K562 (cell line): Measurements from ENCODE around the gene SCYL3. TPM values are rescaled to one million over a fixed set of nuclear protein-coding genes. Genes with fewer than 3 reads are reported as not detected.

Experiments used
- ATAC-seq: fragments of 200-7000 bp; cut with Tn5 transposase; 3 replicates; pipeline ENCODE4 v1.9.1; 2020; ENCODE audit warnings: moderate library complexity
- BruUV-seq: library from RNA; stranded (reverse); fragments of 400-500 nt; replicated peaks from 2 replicates; lab custom pipeline; 2021; lab: Mats Ljungman, UMichigan
- CTCF ChIA-PET: fragments of 300-600 bp; formaldehyde crosslinking; extraction: SDS; loops from one replicate; lab custom pipeline; 2021; ENCODE audit warnings: low intra/inter-chr PET ratio; lab: Yijun Ruan, JAX
- POLR2A ChIA-PET: fragments of 300-600, 350-650 bp; sonication (Branson Sonifier 250); formaldehyde crosslinking; extraction: SDS; loops from one replicate; lab custom pipeline; 2021; ENCODE audit warnings: antibody characterized with exemption, inconsistent platforms; lab: Yijun Ruan, JAX
- DNase-seq, 4 experiments: peaks; one replicate each; pipeline versions ENCODE4 v3.0.0 to v3.0.0-alpha.2; 2011 to 2018; ENCODE audit warnings: low spot score in 3 of 4, mixed read lengths in 3 of 4; ENCODE audit errors: extremely low read depth in 1 of 4
- FAIRE-seq: peaks from 2 replicates; lab custom pipeline; 2011; peaks lifted over from hg19 to GRCh38; lab: Jason Lieb, UNC
- H2AFZ ChIP-seq: 2 replicates; pipeline ENCODE4 v1.6.0; 2011; ENCODE audit warnings: low read depth, low read length, control low read depth, inconsistent platforms
- H3K27ac ChIP-seq: fragments of 200-600 bp; 3 replicates; pipeline ENCODE4 v1.8.0; 2011; ENCODE audit warnings: low read depth, mild to moderate bottlenecking, control low read depth, inconsistent platforms, low read length, moderate library complexity, mixed read lengths; ENCODE audit errors: extremely low read depth
- H3K27me3 ChIP-seq, 2 experiments: fragments of 300-600 bp in 1 of 2; 2 replicates in 1 of 2; 3 replicates in 1 of 2; pipeline versions ENCODE4 v1.6.0 to v1.8.0; 2011; ENCODE audit warnings: inconsistent platforms in 2 of 2, low read length in 2 of 2, mild to moderate bottlenecking in 1 of 2, mixed read lengths in 1 of 2, moderate library complexity in 1 of 2; ENCODE audit not compliant: control insufficient read depth in 2 of 2, insufficient read depth in 2 of 2
- H3K36me3 ChIP-seq: fragments of 300-600 bp; 3 replicates; pipeline ENCODE4 v1.8.0; 2011; ENCODE audit warnings: mild to moderate bottlenecking, low read length, inconsistent platforms; ENCODE audit not compliant: control insufficient read depth, insufficient read depth
- H3K4me1 ChIP-seq, 2 experiments: fragments of 200-600 bp in 1 of 2; replicated peaks in 1 of 2; 2 replicates in 1 of 2; 3 replicates in 1 of 2; pipeline versions ENCODE4 v1.5.1 to v1.8.0; 2011; ENCODE audit warnings: inconsistent platforms in 2 of 2, low read length in 2 of 2, mild to moderate bottlenecking in 1 of 2, mixed read lengths in 1 of 2, moderate library complexity in 1 of 2; ENCODE audit not compliant: control insufficient read depth in 2 of 2, insufficient read depth in 2 of 2
- H3K4me2 ChIP-seq: 2 replicates; pipeline ENCODE4 v1.6.1; 2011; ENCODE audit warnings: low read length, control low read depth, inconsistent platforms, mixed read lengths; ENCODE audit not compliant: insufficient read depth
- H3K4me3 ChIP-seq: fragments of 200-600 bp; sonication (generic), shearing (Covaris generic); 2 replicates; pipeline ENCODE4 v1.5.1; 2016; ENCODE audit warnings: control low read depth, inconsistent platforms
- H3K79me2 ChIP-seq: fragments of 200-600 bp; 3 replicates; pipeline ENCODE4 v1.8.0; 2011; ENCODE audit warnings: low read length, inconsistent platforms; ENCODE audit not compliant: control insufficient read depth, insufficient read depth
- H3K9ac ChIP-seq, 2 experiments: 2 replicates each; pipeline versions ENCODE4 v1.6.0 to v1.6.1; 2011; ENCODE audit warnings: low read depth in 2 of 2, low read length in 2 of 2, control low read depth in 1 of 2, inconsistent platforms in 1 of 2, mild to moderate bottlenecking in 1 of 2, mixed read lengths in 1 of 2; ENCODE audit not compliant: insufficient read depth in 1 of 2
- H3K9me1 ChIP-seq: one replicate; pipeline ENCODE4 v1.6.0; 2011; ENCODE audit warnings: inconsistent platforms, mild to moderate bottlenecking, low read length, moderate library complexity; ENCODE audit not compliant: control insufficient read depth, insufficient read depth
- H3K9me3 ChIP-seq: replicated peaks from 2 replicates; pipeline ENCODE4 v1.5.1; 2011; ENCODE audit warnings: low read depth, low read length, inconsistent platforms; ENCODE audit not compliant: control insufficient read depth, insufficient read depth
- H4K20me1 ChIP-seq: replicated peaks from 2 replicates; pipeline ENCODE4 v1.6.1; 2011; ENCODE audit warnings: low read length, inconsistent platforms, mixed read lengths; ENCODE audit not compliant: control insufficient read depth, insufficient read depth
- HDAC6 ChIP-seq: IDR thresholded peaks from 2 replicates; pipeline ENCODE4 v1.6.1; 2012; ENCODE audit warnings: low read depth, mild to moderate bottlenecking, control low read depth, inconsistent platforms, low read length, moderate library complexity
- MIER1 ChIP-seq: fragments of 450-650 bp; IDR thresholded peaks from 2 replicates; pipeline ENCODE4 v1.6.1; 2016; ENCODE audit warnings: antibody characterized with exemption, mild to moderate bottlenecking, low read depth
- PHB ChIP-seq: fragments of 250-450 bp; sonication (Bioruptor Pico); IDR thresholded peaks from 2 replicates; pipeline ENCODE4 v1.5.0; 2021
- SRF ChIP-seq, 2 experiments: fragments of 250-450, 450-650 bp in 1 of 2; sonication (Bioruptor Pico) in 1 of 2; sonication (generic) in 1 of 2; formaldehyde crosslinking; IDR thresholded peaks; 2 replicates each; pipeline versions ENCODE4 v1.5.0 to v1.5.1; 2020 to 2022; ENCODE audit warnings: mild to moderate bottlenecking in 1 of 2, missing genetic modification reagents in 1 of 2
- THRAP3 ChIP-seq: fragments of 450-650 bp; IDR thresholded peaks from 2 replicates; pipeline ENCODE4 v1.6.1; 2016; ENCODE audit warnings: mild to moderate bottlenecking, inconsistent platforms, borderline replicate concordance
- ZBTB43 ChIP-seq: sonication (generic); formaldehyde crosslinking; IDR thresholded peaks from 2 replicates; pipeline ENCODE4 v1.8.0; 2023; ENCODE audit warnings: mild to moderate bottlenecking, missing genetic modification reagents
- ZNF655 ChIP-seq: fragments of 250-450 bp; sonication (Bioruptor Pico); IDR thresholded peaks from 2 replicates; pipeline ENCODE4 v1.5.0; 2021
- WGBS: fragments of 100-300 bp; shearing (Covaris generic); methylation state at CpG from one replicate; pipeline ENCODE4 v1.1.6; 2016; ENCODE audit warnings: low coverage, mixed read lengths; ENCODE audit not compliant: insufficient coverage; ENCODE audit errors: missing lambda C conversion rate; 5-methylcytosine and 5-hydroxymethylcytosine counted together
- in situ Hi-C: fragments of 300-500 bp; cut with MboI; formaldehyde crosslinking; loops from 4 replicates; pipeline ENCODE4 v1.15.0; 2018; ENCODE audit warnings: inconsistent platforms, mixed read lengths
- intact Hi-C: fragments of 100-400 bp; cut with micrococcal nuclease; formaldehyde crosslinking; loops from 2 replicates; pipeline ENCODE4 v1.14.2; 2022
- polyA plus RNA-seq, 8 experiments: library from polyadenylated mRNA; depleted of rRNA in 4 of 8; stranded (reverse) in 5 of 8; unstranded in 3 of 8; fragments of >200 nt; fragmentation: Nextera tagmentation in 2 of 8; fragmentation: Illumina TruSeq in 1 of 8; extraction: Ambion mirVana in 2 of 8; extraction: Trizol in 1 of 8; gene quantifications; 2 replicates each; pipeline versions ENCODE4 v1.2.1 to v1.2.3, GENCODE V29; 2011 to 2014; ENCODE audit warnings: inconsistent platforms in 1 of 8, missing spikeins in 1 of 8
- total RNA-seq, 7 experiments: library from RNA; depleted of rRNA in 6 of 7; stranded (reverse); fragments of >200 nt in 6 of 7; fragmentation: Illumina TruSeq in 2 of 7; extraction: Trizol in 2 of 7; gene quantifications; 2 replicates each; pipeline versions ENCODE4 v1.2.1 to v1.2.3, GENCODE V29; 2011 to 2021; ENCODE audit warnings: low replicate concordance in 1 of 7

The SCYL3 gene
- total and polyA plus RNA-seq, 9 of the 15 experiments (the other 6 are each of a cell fraction or from before 2014, with no cell fraction given), result 3.6 to 11.4 (median 7.1) TPM

GRCh38 chr1:169941982-169942830, 48.5 kb upstream of the SCYL3 start:
- Histone ChIP-seq H3K36me3 (no peaks in the 10 kb centered on the region), H3K27ac (no peak overlapping the region), H3K79me2 (no peaks in the 10 kb centered on the region), H3K4me2 (no peak overlapping the region), H3K9ac (no peak overlapping the region), H4K20me1 (no peaks in the 10 kb centered on the region), H3K9me3 (no peaks in the 10 kb centered on the region), H3K4me1 (no peaks in the 10 kb centered on the region), H3K9me1 (no peaks in the 10 kb centered on the region), H2AFZ (no peak overlapping the region), H3K27me3 (no peaks in the 10 kb centered on the region), H3K4me3 (no peak overlapping the region)
- TF ChIP-seq SRF (CRISPR knock-in tag; IDR thresholded peaks at IDR 0.05) (no peak), PHB (CRISPR knock-in tag) (no peak), THRAP3 (no peak), ZBTB43 (CRISPR knock-in tag) (no peak), ZNF655 (CRISPR knock-in tag) (no peak), HDAC6 (no peak), MIER1 (no peak)
- in situ Hi-C loops, result no loop called here
- ChIA-PET POLR2A (no interaction called here), CTCF (interaction anchor here (0.5 kb wide), 1 partner anchor 24 kb away, joined by 6 read pairs; no protein-coding TSS in a partner anchor)
- 40% methylated on average over 2 of the region's 2 CpGs for WGBS
- FAIRE-seq (no peak), ATAC-seq (no peak), DNase-seq (no peak)
- no TSS peak for BruUV-seq
- intact Hi-C loops, result no loop called here
